MG63 (cell line): Measurements from ENCODE around the gene ZNF827. TPM values are rescaled to one million over a fixed set of nuclear protein-coding genes. Genes with fewer than 3 reads are reported as not detected.

Experiments used
- DNase-seq: peaks from one replicate; pipeline ENCODE4 v3.0.0-alpha.2; 2020
- H3K27me3 ChIP-seq: fragments of 250-450 bp; sonication (Bioruptor Pico); 2 replicates; pipeline ENCODE4 v1.5.1; 2020; ENCODE audit warnings: mild to moderate bottlenecking, moderate library complexity
- H3K36me3 ChIP-seq: fragments of 250-450 bp; sonication (Bioruptor Pico); 2 replicates; pipeline ENCODE4 v1.5.1; 2020; ENCODE audit warnings: mild to moderate bottlenecking, moderate library complexity
- H3K4me3 ChIP-seq: fragments of 250-450 bp; sonication (Bioruptor Pico); 2 replicates; pipeline ENCODE4 v1.5.1; 2020; ENCODE audit warnings: mild to moderate bottlenecking, moderate library complexity
- H3K9me3 ChIP-seq: fragments of 250-450 bp; sonication (Bioruptor Pico); 2 replicates; pipeline ENCODE4 v1.5.1; 2020; ENCODE audit warnings: mild to moderate bottlenecking, moderate library complexity
- total RNA-seq: library from RNA; depleted of rRNA; stranded (reverse); fragments of >200 nt; shearing (Covaris generic); gene quantifications from 2 replicates; pipeline ENCODE4 v1.2.3, GENCODE V29; 2014; ENCODE audit warnings: low replicate concordance

Gene ZNF827
- total RNA-seq, 1 experiment from 2014 or later: 0.86 TPM

DNA sequence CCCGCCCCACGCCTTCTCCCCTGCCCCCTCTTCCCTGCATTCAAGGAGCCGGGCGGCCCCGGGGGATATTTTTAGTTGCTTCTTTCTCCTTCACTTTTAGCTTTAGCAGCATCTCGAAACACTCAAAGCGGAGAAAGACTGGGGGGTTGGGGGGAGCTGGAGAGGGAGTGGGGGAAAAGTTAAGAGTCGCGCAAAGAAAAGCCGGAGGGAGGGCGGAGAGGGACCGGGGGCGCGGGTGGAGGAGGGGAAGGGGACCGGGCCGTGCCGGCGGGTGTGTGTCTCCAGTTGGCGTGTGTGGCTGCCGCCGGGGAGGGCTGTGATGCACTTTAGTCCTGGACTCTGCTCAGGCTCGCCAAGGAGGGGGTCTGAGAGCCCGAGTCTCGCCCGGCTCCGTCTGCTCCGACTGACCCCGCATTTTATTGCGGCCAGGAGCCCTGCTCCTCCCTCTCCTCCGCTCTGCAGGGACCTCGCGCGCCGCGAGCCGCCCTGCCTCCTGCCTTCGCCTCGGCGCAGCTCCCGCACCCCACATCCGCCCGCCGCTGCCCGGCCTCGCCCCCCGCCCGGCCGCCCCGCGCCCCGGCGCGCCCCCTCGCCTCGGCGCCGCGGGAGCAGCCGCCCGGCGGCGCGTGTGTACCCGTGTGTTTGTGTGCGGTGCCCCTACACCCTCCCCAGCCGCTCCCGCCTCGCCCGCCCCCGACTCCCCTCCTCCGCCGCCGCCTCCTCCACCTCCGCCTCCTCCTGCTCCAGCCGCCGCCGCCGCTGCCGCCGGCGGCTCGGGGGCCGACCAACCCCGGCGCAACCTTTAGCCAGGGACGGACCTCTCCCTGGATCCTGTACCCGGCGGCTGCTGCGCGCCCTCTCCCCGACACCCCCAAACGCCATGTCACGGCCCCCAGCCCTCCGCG lies 1.4 kb downstream of the ZNF827 start:
- peak overlapping the region; percentile 59 for H3K4me3 ChIP-seq
- H3K36me3 ChIP-seq: no peaks in the 10 kb centered on the region
- DNase-seq: peak; percentile 63
- no peaks in the 10 kb centered on the region for H3K27me3 ChIP-seq
- no peaks in the 10 kb centered on the region for H3K9me3 ChIP-seq

DNA sequence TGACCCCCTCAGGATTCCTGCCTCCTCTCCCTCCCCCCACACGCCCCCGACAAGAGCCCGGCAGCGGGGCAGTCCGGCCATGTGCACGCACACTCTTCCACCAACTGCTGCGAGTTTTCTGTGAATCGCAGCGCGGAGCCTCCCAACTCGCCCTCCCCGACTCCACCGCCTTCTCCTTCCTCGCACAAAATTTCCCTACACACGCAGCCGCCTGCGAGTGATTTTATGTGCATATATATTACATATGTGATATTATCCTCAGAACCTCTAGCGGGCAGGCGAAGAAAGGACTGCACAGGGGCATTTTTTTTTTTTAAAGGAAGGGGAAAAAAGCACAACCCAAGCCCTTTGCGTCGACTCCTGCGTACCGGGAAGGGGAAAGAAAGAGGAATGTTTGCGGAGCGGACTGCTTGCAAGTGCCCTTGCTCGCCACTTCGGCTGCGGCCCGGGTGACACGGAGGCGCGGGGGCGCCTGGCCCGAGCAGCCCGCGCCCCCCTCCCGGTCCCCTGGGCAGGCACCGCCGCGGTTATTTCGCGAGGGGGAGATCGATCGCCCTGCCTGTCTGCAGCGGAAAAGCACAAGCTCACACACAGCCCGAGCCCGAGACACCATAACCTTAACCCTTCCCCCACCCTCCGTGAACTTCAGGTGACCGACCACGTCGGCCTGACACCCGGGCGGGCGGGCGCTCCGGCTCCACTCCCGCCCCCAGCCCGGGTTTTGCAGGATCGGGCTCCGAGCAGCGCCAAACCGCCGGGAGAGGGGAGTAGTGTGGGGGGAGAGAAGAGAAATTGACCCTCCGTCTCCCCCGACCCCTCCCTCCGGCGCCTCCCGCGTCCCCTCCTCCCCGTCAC lies 2.3 kb downstream of the ZNF827 start:
- peak; percentile 68 for DNase-seq
- H3K9me3 ChIP-seq: no peaks in the 10 kb centered on the region
- peak overlapping the region; percentile 59 for H3K4me3 ChIP-seq
- no peaks in the 10 kb centered on the region for H3K36me3 ChIP-seq
- no peaks in the 10 kb centered on the region for H3K27me3 ChIP-seq

DNA sequence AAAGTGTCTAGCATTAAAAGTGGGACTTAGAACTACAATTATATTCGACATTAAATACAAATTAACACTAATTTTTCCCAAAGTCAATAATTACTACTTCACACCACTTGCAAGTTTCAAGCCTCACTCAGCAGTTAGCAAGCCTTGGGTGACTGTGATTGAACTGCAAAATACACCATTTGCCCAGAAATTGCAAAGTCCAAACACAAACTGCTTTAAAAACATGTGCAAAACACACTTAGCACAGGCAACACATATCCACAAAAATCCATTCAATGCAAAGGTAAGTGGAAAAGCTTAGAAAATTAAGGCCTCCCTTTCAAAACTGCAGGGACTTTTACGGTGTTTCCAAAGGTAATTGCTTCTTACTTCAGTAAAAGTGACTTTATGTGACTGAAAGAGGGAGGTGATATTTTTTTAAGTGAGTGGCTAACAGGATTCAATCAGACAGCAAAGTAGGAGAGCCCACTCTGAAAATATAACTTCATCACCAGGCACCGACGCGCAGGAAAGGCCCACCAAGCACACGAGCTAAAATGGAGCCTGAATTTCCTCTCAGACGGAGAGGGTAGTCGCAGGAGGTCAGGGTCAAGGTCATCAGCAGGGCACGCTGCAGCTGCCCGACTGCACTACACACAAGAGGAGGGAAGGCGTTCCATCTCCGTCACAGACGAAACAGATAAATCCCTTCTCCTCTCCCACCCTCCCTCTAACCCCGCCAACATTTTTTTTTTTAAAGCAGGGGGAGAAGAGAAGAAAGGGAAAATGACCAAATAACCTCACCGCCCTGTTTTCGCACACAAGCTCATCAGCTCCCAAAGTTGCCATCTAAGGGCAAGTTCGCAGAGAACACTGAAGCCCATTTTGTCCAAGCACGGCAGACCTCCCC lies 3.1 kb downstream of the ZNF827 start:
- peak; percentile 19 for DNase-seq
- Histone ChIP-seq H3K36me3 (no peaks in the 10 kb centered on the region), H3K27me3 (no peaks in the 10 kb centered on the region), H3K9me3 (no peaks in the 10 kb centered on the region), H3K4me3 (peak overlapping the region; percentile 59)

DNA sequence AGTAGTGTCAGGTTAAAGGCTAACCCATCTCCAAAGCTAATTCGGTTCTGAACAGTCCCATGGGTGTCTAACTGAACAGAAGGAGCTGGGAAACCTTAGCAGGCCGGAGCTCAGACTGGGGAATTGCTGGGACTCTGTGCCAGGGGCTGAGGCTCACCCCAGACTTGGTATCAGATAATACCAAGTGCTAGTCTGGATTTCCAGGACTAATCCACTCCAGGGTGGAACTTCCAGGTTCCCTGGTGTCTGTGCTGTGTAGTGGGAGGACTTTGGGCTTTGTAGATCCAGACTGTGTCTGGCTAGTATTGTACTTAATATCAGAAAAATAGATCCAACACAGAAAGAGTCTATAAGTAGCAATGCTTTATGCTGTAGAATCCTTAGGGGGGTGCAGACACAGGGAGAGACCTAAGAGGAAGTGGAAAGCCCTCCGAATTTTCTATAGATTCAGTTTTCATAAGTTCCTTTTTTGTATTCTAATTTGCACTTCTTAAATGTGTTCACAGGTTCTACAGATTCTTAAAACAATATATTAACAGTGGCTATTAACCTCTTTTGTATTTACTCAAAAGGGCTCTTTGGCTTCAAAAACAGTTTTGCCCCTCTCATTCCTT lies 4.1 kb downstream of the ZNF827 start:
- DNase-seq: no peak
- H3K36me3 ChIP-seq: no peaks in the 10 kb centered on the region
- H3K27me3 ChIP-seq: no peaks in the 10 kb centered on the region
- H3K4me3 ChIP-seq: no peak overlapping the region
- no peaks in the 10 kb centered on the region for H3K9me3 ChIP-seq

DNA sequence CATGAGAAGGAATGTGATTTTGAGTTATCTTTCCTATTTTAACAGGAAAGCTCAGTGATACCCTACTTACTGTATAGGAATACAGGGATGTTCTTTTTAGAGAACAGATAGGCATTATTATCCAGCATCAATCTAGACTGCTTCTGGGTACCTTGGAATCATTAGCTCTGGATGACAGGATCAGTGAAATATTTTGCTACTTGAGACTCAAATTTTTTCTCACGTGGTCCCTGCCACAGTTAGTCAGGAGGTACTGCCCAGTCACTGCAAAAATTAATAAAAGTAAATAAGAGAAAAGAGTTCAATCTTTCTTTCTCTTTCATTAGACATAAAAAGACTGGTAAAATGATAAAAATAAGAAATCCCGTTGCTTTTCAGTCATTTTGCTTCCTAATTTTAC lies 5.5 kb downstream of the ZNF827 start:
- H3K36me3 ChIP-seq: no peaks in the 10 kb centered on the region
- no peak overlapping the region for H3K4me3 ChIP-seq
- no peaks in the 10 kb centered on the region for H3K9me3 ChIP-seq
- DNase-seq: no peak
- no peaks in the 10 kb centered on the region for H3K27me3 ChIP-seq

DNA sequence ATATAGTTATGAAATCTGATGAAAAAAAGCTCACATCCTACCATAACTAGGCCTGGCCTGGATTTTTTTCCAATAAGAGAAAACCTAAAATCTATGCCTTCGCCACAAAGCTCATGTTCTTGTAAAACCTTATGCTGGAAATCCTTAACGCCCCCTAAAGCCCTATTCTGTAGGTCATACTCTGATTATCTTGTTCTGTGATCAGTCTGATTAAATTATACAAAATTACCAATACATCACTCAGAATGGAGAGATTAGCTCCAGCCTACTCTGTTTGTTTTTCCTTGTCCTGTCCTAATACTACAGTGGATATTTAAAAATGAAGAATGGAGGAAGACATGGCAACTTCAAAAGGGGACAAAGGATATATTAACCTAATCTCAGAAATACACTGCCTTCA lies 7.2 kb downstream of the ZNF827 start:
- Histone ChIP-seq H3K9me3 (no peaks in the 10 kb centered on the region), H3K4me3 (no peak overlapping the region), H3K27me3 (no peaks in the 10 kb centered on the region), H3K36me3 (no peaks in the 10 kb centered on the region)
- no peak for DNase-seq

DNA sequence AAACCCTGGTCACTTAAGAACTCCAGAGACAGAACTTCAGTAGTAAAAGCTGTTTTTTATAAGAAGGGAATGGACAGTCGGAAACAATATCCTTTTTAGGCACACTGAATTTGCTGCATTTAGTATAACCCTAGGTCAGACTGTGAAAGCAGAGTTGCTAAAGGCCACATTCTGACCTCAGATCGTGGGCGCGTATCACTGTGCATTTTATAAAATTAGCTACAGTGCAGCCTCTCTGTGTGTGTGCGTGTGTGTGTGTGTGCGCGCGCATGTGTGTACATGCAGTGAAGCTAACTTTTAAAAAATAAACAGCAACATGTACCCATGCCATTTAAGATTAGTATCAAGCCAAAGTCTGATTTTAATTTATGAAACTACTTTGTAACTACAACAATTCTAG lies 8.0 kb downstream of the ZNF827 start:
- Histone ChIP-seq H3K27me3 (no peaks in the 10 kb centered on the region), H3K9me3 (no peaks in the 10 kb centered on the region), H3K4me3 (no peak overlapping the region), H3K36me3 (no peaks in the 10 kb centered on the region)
- DNase-seq: no peak

DNA sequence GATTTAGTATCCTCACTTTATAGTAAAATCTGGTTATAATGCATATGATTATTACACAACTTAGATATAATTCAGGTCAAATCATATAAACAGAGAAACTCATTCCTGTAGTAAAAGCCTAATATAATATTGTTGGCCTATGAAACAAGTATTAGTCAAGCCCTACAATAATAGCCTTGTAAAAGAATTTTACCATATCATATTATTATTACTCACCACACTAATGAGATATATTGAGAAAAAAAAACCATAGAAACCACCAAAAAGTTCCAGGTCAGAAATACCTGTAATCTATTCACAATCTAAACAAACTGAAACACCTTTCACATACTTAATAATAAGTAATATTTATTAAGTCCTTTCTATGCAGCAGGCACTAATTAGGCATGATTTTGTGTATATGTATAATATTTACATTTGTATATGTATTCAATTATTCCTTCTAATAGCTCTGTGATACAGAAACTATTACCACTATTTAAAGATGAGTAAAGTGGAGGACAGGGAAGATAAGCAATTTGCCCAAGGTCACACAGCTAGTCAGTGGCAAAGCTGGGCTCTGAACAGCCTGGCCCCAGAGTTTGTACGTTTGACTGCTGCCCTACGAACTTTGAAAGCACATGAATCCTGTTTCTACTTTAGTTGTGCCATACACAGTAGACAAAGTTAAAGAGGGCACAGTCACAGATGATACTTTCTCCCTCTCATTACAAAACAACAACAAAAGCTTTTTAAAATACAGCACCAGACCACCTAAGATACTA lies 9.0 kb downstream of the ZNF827 start:
- Histone ChIP-seq H3K27me3 (no peaks in the 10 kb centered on the region), H3K36me3 (no peaks in the 10 kb centered on the region), H3K9me3 (no peaks in the 10 kb centered on the region), H3K4me3 (no peak overlapping the region)
- no peak for DNase-seq

DNA sequence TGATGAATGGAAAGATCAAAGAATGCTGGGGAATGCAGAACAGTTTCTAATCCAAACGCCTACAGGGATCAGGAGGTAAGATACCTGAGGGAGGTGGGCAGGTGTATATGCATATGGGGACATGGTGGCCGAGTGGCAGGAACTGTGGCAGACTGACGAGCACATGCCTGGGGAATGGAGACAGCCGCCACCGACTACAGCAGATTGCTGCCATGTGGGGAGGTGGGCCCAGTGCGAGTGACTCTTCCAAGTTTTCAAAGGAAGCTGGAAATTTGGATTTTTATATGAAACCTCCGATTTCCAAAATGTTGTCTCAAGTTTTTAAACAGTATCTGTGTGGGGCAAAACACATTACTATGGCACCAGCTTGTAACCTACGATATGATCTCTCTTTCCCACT lies 9.9 kb downstream of the ZNF827 start:
- no peaks in the 10 kb centered on the region for H3K9me3 ChIP-seq
- DNase-seq: no peak
- H3K4me3 ChIP-seq: no peak overlapping the region
- H3K36me3 ChIP-seq: no peaks in the 10 kb centered on the region
- H3K27me3 ChIP-seq: no peaks in the 10 kb centered on the region

DNA sequence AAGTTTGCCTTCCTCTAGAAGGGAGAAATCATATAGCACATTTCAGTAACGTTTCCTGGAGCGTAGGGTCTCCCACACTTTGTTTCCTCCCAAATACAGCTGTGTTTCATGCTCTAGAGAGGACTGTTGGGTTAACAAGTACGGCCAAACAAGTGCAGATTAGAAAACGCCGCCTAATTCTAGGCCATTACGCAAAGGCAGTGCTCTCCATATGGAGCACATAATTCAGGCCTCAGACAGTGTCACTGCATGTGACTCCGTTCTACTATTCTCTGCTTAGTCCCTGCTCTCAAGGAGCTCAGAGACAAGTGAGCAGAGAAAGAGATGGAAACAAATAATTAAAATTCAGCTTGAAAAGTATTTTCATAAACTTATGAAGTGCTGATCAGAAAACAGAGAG lies 11.6 kb downstream of the ZNF827 start:
- Histone ChIP-seq H3K36me3 (no peaks in the 10 kb centered on the region), H3K27me3 (no peaks in the 10 kb centered on the region), H3K9me3 (no peaks in the 10 kb centered on the region), H3K4me3 (no peak overlapping the region)
- no peak for DNase-seq

DNA sequence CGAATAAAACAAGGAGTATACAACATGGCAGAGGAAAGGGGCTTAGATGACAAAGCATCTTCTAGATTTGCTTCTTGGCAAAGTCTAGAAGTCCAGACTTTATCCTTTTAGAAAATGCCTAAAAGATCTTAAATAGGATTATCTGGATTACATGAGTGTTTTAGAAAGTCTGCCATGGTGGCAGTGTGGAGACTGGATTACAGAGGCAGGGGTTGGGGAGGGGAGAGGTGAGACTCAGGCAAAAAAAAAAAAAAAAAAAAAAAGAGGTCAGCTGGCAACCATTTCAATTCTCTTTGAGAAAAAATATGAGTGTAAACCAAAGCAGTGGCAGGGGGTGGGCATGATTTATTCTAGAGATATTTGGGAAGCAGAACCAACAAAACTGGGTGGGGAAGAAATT lies 17.4 kb downstream of the ZNF827 start:
- Histone ChIP-seq H3K36me3 (no peaks in the 10 kb centered on the region), H3K27me3 (no peaks in the 10 kb centered on the region)

DNA sequence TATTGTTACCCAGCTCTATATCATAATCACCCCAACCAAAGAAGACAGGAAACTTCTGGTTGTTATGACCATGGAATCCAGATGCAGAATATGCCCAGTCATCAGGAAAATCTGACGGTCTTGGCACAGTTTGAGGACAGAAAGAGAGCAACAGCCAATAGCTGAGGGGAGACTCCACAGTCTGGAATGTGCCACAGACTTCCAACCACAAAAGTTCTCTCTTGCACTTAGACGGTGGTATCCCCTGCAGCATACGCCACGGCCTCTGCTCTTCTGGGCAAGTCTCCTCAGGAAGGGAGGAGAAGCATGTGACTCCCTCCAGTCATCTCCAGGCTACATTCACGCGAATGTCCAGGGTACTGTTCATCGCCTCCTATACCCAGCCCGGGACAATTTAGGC lies 18.4 kb downstream of the ZNF827 start:
- Histone ChIP-seq H3K4me3 (no peak overlapping the region), H3K9me3 (no peaks in the 10 kb centered on the region), H3K36me3 (no peaks in the 10 kb centered on the region), H3K27me3 (no peaks in the 10 kb centered on the region)
- peak; percentile 69 for DNase-seq

More for the DNA sequence above, 17.4 kb downstream of the ZNF827 start:
- DNase-seq: no peak
- Histone ChIP-seq H3K9me3 (no peaks in the 10 kb centered on the region), H3K4me3 (no peak overlapping the region)

DNA sequence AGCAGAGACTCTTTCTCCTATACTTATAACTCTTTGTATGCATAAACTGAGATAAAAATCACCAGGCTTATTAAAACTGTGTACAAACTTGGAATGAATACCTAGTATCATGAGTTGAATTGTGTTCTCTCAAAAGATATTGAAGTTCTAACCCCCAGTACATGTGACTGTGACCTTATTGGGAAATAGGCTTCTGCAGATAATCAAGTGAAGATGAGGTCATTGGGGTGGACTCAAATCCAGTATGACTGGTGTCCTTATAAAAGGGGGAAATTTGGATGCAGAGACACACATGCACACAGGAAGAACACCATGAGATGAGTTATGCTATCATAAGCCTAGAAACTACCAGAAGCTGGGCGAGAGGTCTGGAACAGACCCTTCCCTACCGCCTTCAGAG lies 26.2 kb downstream of the ZNF827 start:
- H3K9me3 ChIP-seq: no peaks in the 10 kb centered on the region
- H3K36me3 ChIP-seq: no peaks in the 10 kb centered on the region
- H3K27me3 ChIP-seq: no peaks in the 10 kb centered on the region
- no peak for DNase-seq
- H3K4me3 ChIP-seq: no peak overlapping the region

DNA sequence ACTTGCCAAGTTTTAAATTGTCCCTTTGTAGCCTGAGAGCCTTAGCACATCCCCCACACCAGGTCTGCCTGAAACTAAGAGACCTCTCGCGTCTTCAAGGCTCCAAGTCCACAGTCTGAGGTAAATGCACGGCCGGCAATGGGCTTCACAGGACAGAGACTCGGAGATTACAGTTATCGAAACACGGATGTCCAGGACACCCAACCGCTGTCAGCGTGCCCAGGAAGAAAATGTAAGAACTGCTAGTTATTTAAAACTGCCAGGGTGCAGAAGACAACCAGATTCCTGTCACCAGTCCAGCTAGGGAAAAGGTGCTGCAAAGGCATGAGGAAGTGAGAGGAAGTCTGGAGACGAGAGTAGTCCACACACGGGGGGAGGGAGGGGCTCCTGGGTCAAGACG lies 28.9 kb downstream of the ZNF827 start:
- Histone ChIP-seq H3K4me3 (peak overlapping the region; percentile 22; the same call in 1 of the 2 replicates), H3K27me3 (no peaks in the 10 kb centered on the region), H3K9me3 (no peaks in the 10 kb centered on the region), H3K36me3 (no peaks in the 10 kb centered on the region)
- DNase-seq: no peak

DNA sequence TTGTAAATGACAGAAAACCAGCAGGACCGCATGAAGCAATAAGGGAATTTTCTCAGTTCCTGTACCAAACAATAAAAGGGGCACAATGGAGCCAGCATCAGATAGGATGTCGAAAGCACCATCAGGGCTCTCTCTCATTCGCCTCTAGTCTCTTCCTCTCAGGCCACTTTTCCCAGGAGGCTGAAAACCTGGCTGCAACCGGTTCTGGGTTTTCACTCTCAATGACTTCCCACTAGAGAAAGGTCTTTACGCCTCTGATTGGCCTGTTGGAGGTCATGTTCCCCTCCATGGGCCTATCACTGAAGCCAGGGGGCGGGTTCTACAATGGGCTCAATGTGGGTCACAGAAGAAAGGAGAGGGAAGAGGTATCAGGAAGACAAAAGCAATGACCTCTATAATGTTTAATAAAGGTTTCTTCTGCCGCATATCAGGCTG lies 29.3 kb downstream of the ZNF827 start:
- H3K9me3 ChIP-seq: no peaks in the 10 kb centered on the region
- peak; percentile 56 for DNase-seq
- no peaks in the 10 kb centered on the region for H3K36me3 ChIP-seq
- peak overlapping the region; percentile 22; the same call in 1 of the 2 replicates for H3K4me3 ChIP-seq
- H3K27me3 ChIP-seq: no peaks in the 10 kb centered on the region

DNA sequence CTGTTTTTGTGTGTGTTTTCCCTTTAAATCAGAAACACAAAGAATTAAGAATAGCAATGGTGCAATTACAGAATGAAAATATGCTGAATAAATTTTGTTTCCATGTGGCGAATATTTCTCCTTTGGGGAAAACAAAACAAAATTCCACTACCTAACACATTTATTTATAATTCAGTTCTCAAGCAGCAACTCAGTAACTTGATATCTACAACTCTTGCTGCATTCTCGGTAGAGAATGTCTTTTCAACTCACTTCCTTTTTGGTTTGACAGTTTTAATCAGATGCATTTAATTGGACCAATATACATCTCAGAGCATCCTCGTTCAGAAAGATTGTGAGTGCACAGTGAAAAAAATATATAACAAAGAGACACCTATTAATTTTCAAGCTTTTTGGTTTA lies 30.8 kb downstream of the ZNF827 start:
- no peaks in the 10 kb centered on the region for H3K27me3 ChIP-seq
- H3K4me3 ChIP-seq: no peak overlapping the region
- no peaks in the 10 kb centered on the region for H3K36me3 ChIP-seq
- DNase-seq: no peak
- H3K9me3 ChIP-seq: no peaks in the 10 kb centered on the region
